Measurements from ENCODE around the gene OR11H6. TPM values are rescaled to one million over a fixed set of nuclear protein-coding genes. Genes with fewer than 3 reads are reported as not detected.
"Not testable (repeated sequence)": the region's sequence is repeated elsewhere in the genome, so short reads cannot be mapped to it uniquely, and the experiment has no call there.

Gene OR11H6
- total RNA-seq, 2 experiments from 2014 or later, result not detected

GRCh38 chr14:20198991-20199390, 24.5 kb upstream of the OR11H6 start:
- Mint-ChIP-seq H3K4me1 (ENCODE audit: low read depth) (no peaks in the 10 kb centered on the region), H3K27ac (no peak overlapping the region), H3K27me3 (peaks cover 2% of the 10 kb centered on the region), H3K4me3 (no peak overlapping the region), H3K9me3 (no peaks in the 10 kb centered on the region), H3K36me3 (no peaks in the 10 kb centered on the region)
- intact Hi-C loops (cut with micrococcal nuclease), result no loop called here
- POLR2A ChIA-PET, result no interaction called here
- no peak for DNase-seq
- CTCF ChIA-PET, result no interaction called here

- POLR2A ChIA-PET, result no interaction called here
- no peaks in the 10 kb centered on the region for H3K4me1 Mint-ChIP-seq (ENCODE audit: low read depth)
- intact Hi-C loops (cut with micrococcal nuclease), result no loop called here
- no peak overlapping the region for H3K27ac Mint-ChIP-seq
- DNase-seq, result no peak
- H3K4me3 Mint-ChIP-seq, result no peak overlapping the region
- no peaks in the 10 kb centered on the region for H3K9me3 Mint-ChIP-seq
- no peaks in the 10 kb centered on the region for H3K27me3 Mint-ChIP-seq
- H3K36me3 Mint-ChIP-seq, result no peaks in the 10 kb centered on the region
- CTCF ChIA-PET, result no interaction called here
Observed at GRCh38 chr14:20204721-20205120, 18.8 kb upstream of the OR11H6 start.

- Mint-ChIP-seq H3K27ac (no peak overlapping the region), H3K4me1 (ENCODE audit: low read depth) (no peaks in the 10 kb centered on the region), H3K27me3 (no peaks in the 10 kb centered on the region), H3K4me3 (no peak overlapping the region), H3K36me3 (no peaks in the 10 kb centered on the region), H3K9me3 (no peaks in the 10 kb centered on the region)
- ChIA-PET CTCF (no interaction called here), POLR2A (no interaction called here)
- intact Hi-C loops (cut with micrococcal nuclease), result no loop called here
- no peak for DNase-seq
Observed at GRCh38 chr14:20209595-20209994, 13.9 kb upstream of the OR11H6 start.

DNA sequence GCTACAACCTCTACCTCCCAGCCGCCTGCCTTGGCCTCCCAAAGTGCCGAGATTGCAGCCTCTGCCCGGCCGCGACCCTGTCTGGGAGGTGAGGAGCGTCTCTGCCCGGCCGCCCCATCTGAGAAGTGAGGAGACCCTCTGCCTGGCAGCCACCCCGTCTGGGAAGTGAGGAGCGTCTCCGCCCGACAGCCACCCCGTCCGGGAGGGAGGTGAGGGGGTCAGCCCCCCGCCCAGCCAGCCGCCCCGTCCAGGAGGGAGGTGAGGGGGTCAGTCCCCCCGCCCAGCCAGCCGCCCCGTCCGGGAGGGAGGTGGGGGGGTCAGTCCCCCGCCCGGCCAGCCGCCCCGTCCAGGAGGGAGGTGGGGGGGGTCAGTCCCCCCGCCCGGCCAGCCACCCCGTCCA, 11.1 kb upstream of the OR11H6 start:
- H3K9me3 Mint-ChIP-seq; H3K4me1 Mint-ChIP-seq (ENCODE audit: low read depth); H3K4me3 Mint-ChIP-seq; H3K27me3 Mint-ChIP-seq; POLR2A ChIA-PET; H3K36me3 Mint-ChIP-seq; H3K27ac Mint-ChIP-seq; intact Hi-C loops (cut with micrococcal nuclease); DNase-seq; CTCF ChIA-PET: not testable (repeated sequence)

DNA sequence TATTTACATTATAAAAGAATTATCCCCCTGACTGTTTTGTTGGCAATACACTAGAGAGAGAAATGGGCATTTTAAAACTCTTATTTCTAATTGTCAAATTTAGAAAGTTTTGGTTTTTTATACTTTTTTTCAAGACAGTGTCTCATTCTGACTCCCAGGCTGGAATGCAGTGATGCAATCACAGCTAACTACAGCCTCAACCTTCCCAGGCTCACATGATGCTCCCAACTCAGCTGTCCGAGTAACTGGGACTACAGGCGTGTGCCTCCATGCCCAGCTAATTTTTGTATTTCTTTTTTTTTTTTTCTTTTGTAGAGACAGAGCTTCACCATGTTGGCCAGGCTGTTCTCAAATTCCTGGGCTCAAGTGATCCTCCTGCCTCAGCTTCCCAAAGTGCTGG, 8.3 kb upstream of the OR11H6 start:
- Mint-ChIP-seq H3K4me3 (no peak overlapping the region), H3K27ac (no peak overlapping the region), H3K9me3 (no peaks in the 10 kb centered on the region), H3K27me3 (peaks cover 1% of the 10 kb centered on the region), H3K4me1 (ENCODE audit: low read depth) (no peaks in the 10 kb centered on the region), H3K36me3 (no peaks in the 10 kb centered on the region)
- intact Hi-C loops (cut with micrococcal nuclease), result no loop called here
- ChIA-PET CTCF (no interaction called here), POLR2A (no interaction called here)
- no peak for DNase-seq

DNA sequence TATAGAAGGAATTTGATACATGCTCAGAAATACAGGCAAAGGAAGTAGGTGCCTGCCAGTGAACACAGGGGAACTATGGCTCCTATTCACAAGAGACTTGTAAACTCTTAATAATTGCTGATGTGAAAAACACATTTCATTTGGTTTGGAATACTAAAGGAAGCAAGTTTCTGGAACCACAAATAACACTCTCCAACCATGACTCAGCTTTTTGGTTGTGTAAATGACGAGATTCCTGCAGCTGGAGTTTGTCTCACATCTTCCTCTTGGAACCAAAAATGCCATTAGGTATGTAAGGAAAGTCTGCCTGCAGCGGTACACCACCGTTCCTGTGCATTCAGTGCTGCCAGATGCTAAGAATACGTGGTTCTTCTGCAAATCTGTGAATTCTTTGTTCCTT, 4.5 kb upstream of the OR11H6 start:
- Mint-ChIP-seq H3K9me3 (no peaks in the 10 kb centered on the region), H3K4me1 (ENCODE audit: low read depth) (no peaks in the 10 kb centered on the region), H3K27me3 (peaks cover 1% of the 10 kb centered on the region), H3K36me3 (no peaks in the 10 kb centered on the region), H3K4me3 (no peak overlapping the region), H3K27ac (no peak overlapping the region)
- no peak for DNase-seq
- CTCF ChIA-PET, result no interaction called here
- POLR2A ChIA-PET, result no interaction called here
- intact Hi-C loops (cut with micrococcal nuclease), result no loop called here

- ChIA-PET CTCF (no interaction called here), POLR2A (no interaction called here)
- Mint-ChIP-seq H3K27ac (no peak within 1 kb of the TSS), H3K9me3 (peaks cover 17% of the 10 kb centered on the region), H3K4me1 (ENCODE audit: low read depth) (no peaks in the 10 kb centered on the region), H3K27me3 (peaks cover 2% of the 10 kb centered on the region), H3K4me3 (no peak within 1 kb of the TSS), H3K36me3 (no peaks in the 10 kb centered on the region)
- no peak for DNase-seq
- intact Hi-C loops (cut with micrococcal nuclease), result no loop called here
Observed at GRCh38 chr14:20228681-20229080, 5.2 kb downstream of the OR11H6 start, which contains the start of gene OR11H7. OR11H7 (plus strand) TSS chr14:20228981.

DNA sequence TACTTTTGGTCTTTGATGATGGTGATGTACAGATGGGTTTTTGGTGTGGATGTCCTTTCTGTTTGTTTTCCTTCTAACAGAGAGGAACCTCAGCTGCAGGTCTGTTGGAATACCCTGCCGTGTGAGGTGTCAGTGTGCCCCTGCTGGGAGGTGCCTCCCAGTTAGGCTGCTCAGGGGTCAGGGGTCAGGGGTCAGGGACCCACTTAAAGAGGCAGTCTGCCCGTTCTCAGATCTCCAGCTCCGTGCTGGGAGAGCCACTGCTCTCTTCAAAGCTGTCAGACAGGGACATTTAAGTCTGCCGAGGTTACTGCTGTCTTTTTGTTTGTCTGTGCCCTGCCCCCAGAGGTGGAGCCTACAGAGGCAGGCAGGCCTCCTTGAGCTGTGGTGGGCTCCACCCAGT, 11.9 kb downstream of the OR11H6 start:
- H3K36me3 Mint-ChIP-seq; CTCF ChIA-PET; H3K27ac Mint-ChIP-seq; H3K4me3 Mint-ChIP-seq; DNase-seq; H3K9me3 Mint-ChIP-seq; intact Hi-C loops (cut with micrococcal nuclease); H3K4me1 Mint-ChIP-seq (ENCODE audit: low read depth); H3K27me3 Mint-ChIP-seq; POLR2A ChIA-PET: not testable (repeated sequence)

- H3K4me1 Mint-ChIP-seq (ENCODE audit: low read depth), result no peaks in the 10 kb centered on the region
- no peaks in the 10 kb centered on the region for H3K27me3 Mint-ChIP-seq
- no peak overlapping the region for H3K27ac Mint-ChIP-seq
- no peak overlapping the region for H3K4me3 Mint-ChIP-seq
- ChIA-PET POLR2A (no interaction called here), CTCF (no interaction called here)
- intact Hi-C loops (cut with micrococcal nuclease), result loop anchor here (10.0 kb wide), 1 partner anchor 113 kb away; the partner anchor contains the start of gene OR4N5
- no peak for DNase-seq
- peaks cover 9% of the 10 kb centered on the region for H3K9me3 Mint-ChIP-seq
- peaks cover 8% of the 10 kb centered on the region for H3K36me3 Mint-ChIP-seq
Observed at GRCh38 chr14:20247646-20248246, 24.2 kb downstream of the OR11H6 start.

DNA sequence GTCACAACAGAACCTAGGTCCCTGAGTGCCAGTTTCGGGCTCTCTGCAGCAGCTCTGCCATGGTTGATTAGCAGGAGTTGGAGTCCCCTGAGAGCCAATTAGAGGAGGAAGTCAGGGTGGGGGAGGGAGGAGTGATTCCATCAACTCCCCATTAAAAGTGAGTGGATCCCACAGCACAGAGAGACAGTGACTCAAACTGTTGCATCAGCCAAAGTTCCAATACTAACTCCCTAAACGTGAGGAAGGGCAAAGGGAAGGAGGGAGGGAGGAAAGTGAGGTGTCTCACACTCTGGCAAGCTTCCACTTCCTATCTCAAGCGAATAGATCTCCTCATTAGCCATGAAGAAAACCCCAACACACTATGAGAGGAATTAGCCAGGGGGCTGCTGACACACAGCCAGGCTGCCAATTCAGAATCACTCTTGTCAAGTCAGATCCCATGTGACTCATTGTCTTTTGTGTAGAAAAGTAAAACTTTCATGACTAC, 39.2 kb downstream of the OR11H6 start:
- no peak overlapping the region for H3K4me3 Mint-ChIP-seq
- CTCF ChIA-PET, result no interaction called here
- H3K9me3 Mint-ChIP-seq, result no peaks in the 10 kb centered on the region
- no peaks in the 10 kb centered on the region for H3K4me1 Mint-ChIP-seq (ENCODE audit: low read depth)
- H3K27me3 Mint-ChIP-seq, result no peaks in the 10 kb centered on the region
- H3K36me3 Mint-ChIP-seq, result peaks cover 14% of the 10 kb centered on the region
- intact Hi-C loops (cut with micrococcal nuclease), result no loop called here
- POLR2A ChIA-PET, result no interaction called here
- no peak overlapping the region for H3K27ac Mint-ChIP-seq
- no peak for DNase-seq

- DNase-seq; H3K4me1 Mint-ChIP-seq (ENCODE audit: low read depth); H3K4me3 Mint-ChIP-seq; H3K27me3 Mint-ChIP-seq; intact Hi-C loops (cut with micrococcal nuclease); H3K9me3 Mint-ChIP-seq; POLR2A ChIA-PET; CTCF ChIA-PET; H3K27ac Mint-ChIP-seq: not testable (repeated sequence)
- H3K36me3 Mint-ChIP-seq, result peaks cover 16% of the 10 kb centered on the region
Observed at GRCh38 chr14:20264361-20264760, 40.9 kb downstream of the OR11H6 start.

GRCh38 chr14:20274062-20274461, 50.6 kb downstream of the OR11H6 start:
- intact Hi-C loops (cut with micrococcal nuclease), result no loop called here
- CTCF ChIA-PET, result no interaction called here
- Mint-ChIP-seq H3K36me3 (peaks cover 62% of the 10 kb centered on the region), H3K9me3 (peaks cover 42% of the 10 kb centered on the region), H3K27me3 (no peaks in the 10 kb centered on the region), H3K4me3 (no peak overlapping the region), H3K4me1 (ENCODE audit: low read depth) (peaks cover 7% of the 10 kb centered on the region), H3K27ac (no peak overlapping the region)
- POLR2A ChIA-PET, result no interaction called here
- DNase-seq, result no peak

Measured in activated CD4-positive, alpha-beta memory T cell treated with anti-CD3 and anti-CD28 coated beads for 36 hours (primary cell).